ENCODE data around the gene NRG3.

NRG3 gene

GRCh38 chr10:81961451-81962184, 86.6 kb downstream of the NRG3 start:
- Mint-ChIP-seq H3K4me1 (ENCODE audit: low read depth) (no peaks in the 10 kb centered on the region), H3K4me3 (no peak overlapping the region), H3K36me3 (no peaks in the 10 kb centered on the region), H3K27ac (no peak overlapping the region), H3K9me3 (ENCODE audit: low read depth) (peaks cover 8% of the 10 kb centered on the region), H3K27me3 (no peaks in the 10 kb centered on the region)

GRCh38 chr10:81963606-81964005, 88.6 kb downstream of the NRG3 start:
- H3K9me3 Mint-ChIP-seq (ENCODE audit: low read depth), result peaks cover 8% of the 10 kb centered on the region

DNA sequence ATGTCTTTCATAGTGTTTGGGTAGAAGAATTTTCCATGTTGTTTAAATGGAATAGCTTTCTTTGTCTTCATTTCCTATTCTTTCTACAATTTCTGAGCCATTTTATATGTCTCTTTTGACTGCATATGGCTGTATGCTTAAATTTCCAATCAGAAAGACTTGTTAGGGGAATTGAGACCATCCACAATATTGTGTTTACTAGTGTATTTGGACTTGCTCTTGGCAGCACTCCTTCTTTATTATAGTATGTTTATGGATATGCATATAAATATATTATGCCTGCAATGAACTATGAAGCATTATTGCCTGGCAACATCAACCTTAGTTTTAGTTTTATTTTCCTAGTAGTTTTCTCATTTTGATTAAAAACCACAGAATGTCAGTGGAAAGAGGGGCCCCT, 92.7 kb downstream of the NRG3 start:
- no peaks in the 10 kb centered on the region for H3K4me1 Mint-ChIP-seq (ENCODE audit: low read depth)
- no peak overlapping the region for H3K4me3 Mint-ChIP-seq
- H3K9me3 Mint-ChIP-seq (ENCODE audit: low read depth), result peaks cover 11% of the 10 kb centered on the region
- no peak overlapping the region for H3K27ac Mint-ChIP-seq
- H3K27me3 Mint-ChIP-seq, result no peaks in the 10 kb centered on the region
- H3K36me3 Mint-ChIP-seq, result no peaks in the 10 kb centered on the region

More at GRCh38 chr10:81963606-81964005, 88.6 kb downstream of the NRG3 start:
- H3K4me3 Mint-ChIP-seq, result no peak overlapping the region
- no peak overlapping the region for H3K27ac Mint-ChIP-seq
- H3K27me3 Mint-ChIP-seq, result no peaks in the 10 kb centered on the region
- no peaks in the 10 kb centered on the region for H3K36me3 Mint-ChIP-seq
- no peaks in the 10 kb centered on the region for H3K4me1 Mint-ChIP-seq (ENCODE audit: low read depth)

DNA sequence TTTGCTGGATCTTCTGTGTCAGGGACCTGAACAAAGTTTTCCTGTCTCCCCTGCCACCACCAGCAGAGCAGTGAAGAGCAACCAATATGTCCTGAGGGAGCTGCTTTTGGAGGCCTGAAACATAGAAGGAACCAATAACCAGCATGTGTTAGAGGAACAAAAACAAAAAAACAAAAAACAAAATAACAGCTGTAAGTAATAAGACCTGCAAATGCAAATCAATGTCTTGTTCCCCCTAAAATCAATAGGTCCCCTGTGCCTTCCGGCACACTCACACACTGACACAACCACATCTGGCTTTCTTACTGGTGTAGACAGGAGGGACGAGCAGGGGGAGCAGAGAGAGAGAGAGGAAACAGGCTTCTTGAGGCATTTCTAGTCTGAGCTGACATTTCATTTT, 94.1 kb downstream of the NRG3 start:
- Mint-ChIP-seq H3K36me3 (no peaks in the 10 kb centered on the region), H3K4me1 (ENCODE audit: low read depth) (no peaks in the 10 kb centered on the region), H3K9me3 (ENCODE audit: low read depth) (peaks cover 9% of the 10 kb centered on the region), H3K27me3 (no peaks in the 10 kb centered on the region), H3K4me3 (no peak overlapping the region), H3K27ac (no peak overlapping the region)

DNA sequence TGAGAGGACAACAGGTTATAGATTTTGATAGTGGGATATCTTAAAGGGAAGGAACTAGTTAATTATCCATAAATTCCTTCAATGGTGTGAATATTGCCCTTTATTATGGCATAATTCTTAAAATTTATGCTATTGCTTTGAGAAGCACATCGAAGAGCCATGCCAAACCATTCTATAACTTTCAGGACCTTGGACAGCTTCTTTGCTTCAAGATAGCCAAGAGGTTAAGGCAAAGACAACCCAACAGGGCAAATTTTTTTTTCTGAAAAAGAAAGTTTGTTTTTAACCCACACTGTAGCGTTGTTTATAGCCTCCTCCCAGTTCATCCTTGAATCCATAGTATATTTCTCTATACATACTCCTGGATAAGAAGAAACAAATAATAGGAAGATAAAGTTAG, 103.2 kb downstream of the NRG3 start:
- Mint-ChIP-seq H3K4me3 (no peak overlapping the region), H3K9me3 (ENCODE audit: low read depth) (peaks cover 4% of the 10 kb centered on the region), H3K36me3 (no peaks in the 10 kb centered on the region), H3K4me1 (ENCODE audit: low read depth) (no peaks in the 10 kb centered on the region), H3K27ac (no peak overlapping the region), H3K27me3 (no peaks in the 10 kb centered on the region)

- H3K27me3 Mint-ChIP-seq, result no peaks in the 10 kb centered on the region
- H3K36me3 Mint-ChIP-seq, result no peaks in the 10 kb centered on the region
- H3K9me3 Mint-ChIP-seq (ENCODE audit: low read depth), result no peaks in the 10 kb centered on the region
- no peaks in the 10 kb centered on the region for H3K4me1 Mint-ChIP-seq (ENCODE audit: low read depth)
- H3K4me3 Mint-ChIP-seq, result no peak overlapping the region
- H3K27ac Mint-ChIP-seq, result no peak overlapping the region
Observed at GRCh38 chr10:81981724-81982123, 106.7 kb downstream of the NRG3 start.

GRCh38 chr10:81984428-81984827, 109.4 kb downstream of the NRG3 start:
- no peaks in the 10 kb centered on the region for H3K27me3 Mint-ChIP-seq
- H3K4me3 Mint-ChIP-seq, result no peak overlapping the region
- H3K4me1 Mint-ChIP-seq (ENCODE audit: low read depth), result no peaks in the 10 kb centered on the region
- H3K9me3 Mint-ChIP-seq (ENCODE audit: low read depth), result no peaks in the 10 kb centered on the region
- no peaks in the 10 kb centered on the region for H3K36me3 Mint-ChIP-seq
- no peak overlapping the region for H3K27ac Mint-ChIP-seq

- Mint-ChIP-seq H3K4me3 (no peak overlapping the region), H3K4me1 (ENCODE audit: low read depth) (no peaks in the 10 kb centered on the region), H3K27me3 (no peaks in the 10 kb centered on the region), H3K27ac (no peak overlapping the region), H3K36me3 (no peaks in the 10 kb centered on the region), H3K9me3 (ENCODE audit: low read depth) (no peaks in the 10 kb centered on the region)
Observed at GRCh38 chr10:81995254-81995653, 120.3 kb downstream of the NRG3 start.

- no peaks in the 10 kb centered on the region for H3K27me3 Mint-ChIP-seq
- no peaks in the 10 kb centered on the region for H3K9me3 Mint-ChIP-seq (ENCODE audit: low read depth)
- H3K4me1 Mint-ChIP-seq (ENCODE audit: low read depth), result no peaks in the 10 kb centered on the region
- H3K27ac Mint-ChIP-seq, result no peak overlapping the region
- H3K4me3 Mint-ChIP-seq, result no peak overlapping the region
- H3K36me3 Mint-ChIP-seq, result no peaks in the 10 kb centered on the region
Observed at GRCh38 chr10:81996927-81997326, 121.9 kb downstream of the NRG3 start.

- no peaks in the 10 kb centered on the region for H3K27me3 Mint-ChIP-seq
- peaks cover 5% of the 10 kb centered on the region for H3K9me3 Mint-ChIP-seq (ENCODE audit: low read depth)
- no peaks in the 10 kb centered on the region for H3K4me1 Mint-ChIP-seq (ENCODE audit: low read depth)
- no peak overlapping the region for H3K4me3 Mint-ChIP-seq
- no peak overlapping the region for H3K27ac Mint-ChIP-seq
- H3K36me3 Mint-ChIP-seq, result no peaks in the 10 kb centered on the region
Observed at GRCh38 chr10:82020999-82021398, 146.0 kb downstream of the NRG3 start.

GRCh38 chr10:82027711-82028110, 152.7 kb downstream of the NRG3 start:
- H3K4me3 Mint-ChIP-seq, result no peak overlapping the region
- no peak overlapping the region for H3K27ac Mint-ChIP-seq
- H3K27me3 Mint-ChIP-seq, result no peaks in the 10 kb centered on the region

DNA sequence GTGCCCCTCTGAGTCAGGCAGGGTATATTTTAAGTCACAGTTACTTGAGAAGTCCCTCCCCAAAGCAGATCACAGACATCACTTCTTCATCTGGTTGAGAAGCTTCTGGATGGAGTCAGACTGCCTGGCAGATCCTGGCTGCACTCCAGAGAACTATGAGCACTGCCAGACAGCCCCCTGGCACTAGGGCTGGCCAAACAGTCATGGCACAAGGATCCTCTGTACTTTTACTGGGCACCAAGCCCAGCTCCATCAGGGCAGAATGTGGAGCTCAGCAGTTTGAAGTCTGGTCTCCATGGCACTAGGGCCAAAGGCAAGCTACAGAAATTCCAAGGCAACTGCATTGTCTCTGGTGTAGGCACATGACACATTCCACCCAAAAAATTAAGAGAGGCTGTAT, 162.1 kb downstream of the NRG3 start:
- Mint-ChIP-seq H3K9me3 (ENCODE audit: low read depth) (peaks cover 7% of the 10 kb centered on the region), H3K4me3 (no peak overlapping the region), H3K27me3 (no peaks in the 10 kb centered on the region), H3K4me1 (ENCODE audit: low read depth) (no peaks in the 10 kb centered on the region), H3K27ac (no peak overlapping the region), H3K36me3 (no peaks in the 10 kb centered on the region)

More at GRCh38 chr10:82027711-82028110, 152.7 kb downstream of the NRG3 start:
- H3K36me3 Mint-ChIP-seq, result no peaks in the 10 kb centered on the region
- no peaks in the 10 kb centered on the region for H3K9me3 Mint-ChIP-seq (ENCODE audit: low read depth)
- H3K4me1 Mint-ChIP-seq (ENCODE audit: low read depth), result no peaks in the 10 kb centered on the region

DNA sequence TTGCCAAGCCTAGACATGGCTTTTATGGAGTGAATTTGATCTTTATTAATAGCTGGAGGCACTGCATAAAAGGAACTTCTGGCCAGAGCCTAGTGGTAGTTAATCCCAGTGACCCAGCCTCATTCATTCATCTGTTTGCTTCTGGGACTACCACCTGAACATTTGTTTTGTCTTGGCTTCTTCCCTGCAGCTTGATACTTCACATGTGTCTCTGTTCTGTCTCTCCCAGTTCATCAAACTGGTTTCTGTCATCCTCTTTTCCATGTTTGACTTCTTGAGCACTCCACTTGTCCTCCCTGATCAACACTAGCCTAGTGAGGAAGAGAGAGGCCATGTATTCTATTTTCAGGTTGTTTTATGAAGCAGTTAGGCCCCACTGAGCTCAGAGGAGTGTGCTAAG, 163.6 kb downstream of the NRG3 start:
- Mint-ChIP-seq H3K27me3 (no peaks in the 10 kb centered on the region), H3K36me3 (no peaks in the 10 kb centered on the region), H3K27ac (no peak overlapping the region), H3K9me3 (ENCODE audit: low read depth) (peaks cover 7% of the 10 kb centered on the region), H3K4me3 (no peak overlapping the region), H3K4me1 (ENCODE audit: low read depth) (no peaks in the 10 kb centered on the region)

DNA sequence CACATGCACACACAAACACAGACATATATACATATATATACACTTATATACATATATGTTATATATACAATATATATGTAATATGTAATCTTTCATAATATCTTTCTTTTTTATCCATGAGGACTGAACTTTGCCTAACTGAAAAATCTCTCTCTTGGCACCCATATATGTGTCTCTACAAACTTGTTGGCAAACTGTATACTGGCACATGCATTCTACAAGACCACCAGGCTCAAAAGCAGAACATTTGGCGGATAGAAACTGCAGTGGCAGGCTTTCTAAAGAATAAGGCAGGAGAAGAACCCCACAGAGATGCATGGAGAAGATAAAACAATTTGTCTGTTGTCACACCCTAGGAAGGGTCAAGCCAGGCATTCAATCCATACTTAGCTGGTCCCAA, 165.3 kb downstream of the NRG3 start:
- no peaks in the 10 kb centered on the region for H3K36me3 Mint-ChIP-seq
- H3K27ac Mint-ChIP-seq, result no peak overlapping the region
- no peak overlapping the region for H3K4me3 Mint-ChIP-seq
- no peaks in the 10 kb centered on the region for H3K4me1 Mint-ChIP-seq (ENCODE audit: low read depth)
- H3K27me3 Mint-ChIP-seq, result no peaks in the 10 kb centered on the region
- peaks cover 7% of the 10 kb centered on the region for H3K9me3 Mint-ChIP-seq (ENCODE audit: low read depth)

GRCh38 chr10:82041018-82041417, 166.0 kb downstream of the NRG3 start:
- H3K4me3 Mint-ChIP-seq, result no peak overlapping the region
- H3K9me3 Mint-ChIP-seq (ENCODE audit: low read depth), result peaks cover 7% of the 10 kb centered on the region
- no peaks in the 10 kb centered on the region for H3K4me1 Mint-ChIP-seq (ENCODE audit: low read depth)

DNA sequence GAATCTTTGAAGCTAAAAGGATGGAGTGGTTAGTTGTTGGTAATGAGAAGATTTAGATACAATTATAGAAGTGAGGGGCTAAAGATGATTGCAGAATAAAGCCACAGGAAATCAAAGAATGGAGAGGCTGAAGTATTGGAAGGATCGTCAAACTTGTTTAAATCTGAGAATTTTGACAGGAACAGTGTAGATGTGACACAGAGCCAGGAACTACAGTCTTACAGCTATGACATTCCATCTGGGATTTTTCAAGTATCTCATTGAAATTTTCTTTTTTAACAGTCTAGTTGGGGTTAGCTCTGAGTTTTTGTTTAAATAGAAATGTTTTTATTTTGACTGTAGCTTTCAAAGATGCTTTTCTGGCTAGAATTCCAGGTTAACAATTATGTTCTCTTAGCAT, 181.4 kb downstream of the NRG3 start:
- H3K4me3 Mint-ChIP-seq, result no peak overlapping the region
- H3K27me3 Mint-ChIP-seq, result no peaks in the 10 kb centered on the region
- H3K9me3 Mint-ChIP-seq (ENCODE audit: low read depth), result no peaks in the 10 kb centered on the region
- H3K4me1 Mint-ChIP-seq (ENCODE audit: low read depth), result no peaks in the 10 kb centered on the region
- no peaks in the 10 kb centered on the region for H3K36me3 Mint-ChIP-seq
- H3K27ac Mint-ChIP-seq, result no peak overlapping the region

More at GRCh38 chr10:82041018-82041417, 166.0 kb downstream of the NRG3 start:
- Mint-ChIP-seq H3K36me3 (no peaks in the 10 kb centered on the region), H3K27me3 (no peaks in the 10 kb centered on the region), H3K27ac (no peak overlapping the region)
